Testis (tissue), 3 donors: ENCODE measurements around the gene TRMO. TPM values are rescaled to one million over a fixed set of nuclear protein-coding genes. Genes with fewer than 3 reads are reported as not detected.
"Not testable (repeated sequence)": the region's sequence is repeated elsewhere in the genome, so short reads cannot be mapped to it uniquely, and the experiment has no call there.

Experiments used
- DNase-seq: peaks from one replicate; pipeline ENCODE4 v3.0.0-alpha.2; 2019
- H3K27ac ChIP-seq, 2 donors: fragments of 200-600 bp; sonication (generic); one replicate each; pipeline ENCODE4 v1.5.1; 2019
- H3K27me3 ChIP-seq: fragments of 200-600 bp; sonication (generic); one replicate; pipeline ENCODE4 v1.5.1; 2019
- H3K36me3 ChIP-seq: fragments of 200-600 bp; sonication (generic); one replicate; pipeline ENCODE4 v1.5.1; 2017; ENCODE audit warnings: low read depth; ENCODE audit errors: missing control alignments
- H3K4me1 ChIP-seq: fragments of 200-600 bp; sonication (generic); one replicate; pipeline ENCODE4 v1.5.1; 2019
- H3K4me3 ChIP-seq, 2 donors: fragments of 200-600 bp; sonication (generic); one replicate each; pipeline ENCODE4 v1.5.1; 2017 to 2019
- H3K9me3 ChIP-seq: fragments of 200-600 bp; sonication (generic); one replicate; pipeline ENCODE4 v1.5.1; 2017
- POLR2A ChIP-seq: fragments of 450-650 bp; IDR thresholded peaks from one replicate; pipeline ENCODE4 v1.6.1; 2017; ENCODE audit warnings: antibody characterized with exemption, mild to moderate bottlenecking, moderate library complexity
- WGBS, 2 donors: methylation state at CpG; one replicate each; pipeline ENCODE4 v1.1.5; 2018; 5-methylcytosine and 5-hydroxymethylcytosine counted together
- intact Hi-C: fragments of 100-400 bp; cut with DNase I; formaldehyde crosslinking; loops from one replicate; pipeline ENCODE4 v1.15.1; 2023; ENCODE audit warnings: low total_unique reads
- polyA plus RNA-seq: library from polyadenylated mRNA; stranded (reverse); fragments of 350-450 nt; fragmentation: Illumina TruSeq; extraction: RNeasy Lipid Tissue Mini Kit (QIAGEN cat#74804); gene quantifications from one replicate; pipeline ENCODE4 v1.2.3, GENCODE V29; 2014; ENCODE audit warnings: low read depth, low replicate concordance; ENCODE audit not compliant: insufficient read depth
- total RNA-seq, 2 donors: library from RNA; depleted of rRNA; stranded (reverse); fragments of >200 nt; gene quantifications; one replicate each; pipeline ENCODE4 v1.2.3, GENCODE V29; 2016
- TF ChIP-seq, protein P1 (sequence below), 3 experiments: fragments of 450-650 bp in 2 of 3; fragments of 200-600 bp in 1 of 3; sonication (generic) in 1 of 3; IDR thresholded peaks; one replicate each; pipeline ENCODE4 v1.5.1; 2016 to 2019; ENCODE audit warnings: antibody characterized with exemption in 3 of 3, mild to moderate bottlenecking in 2 of 3, moderate library complexity in 1 of 3

Gene TRMO
- total and polyA plus RNA-seq, 3 donors from 2014 or later = 33.2 to 40.1 (median 37.3) TPM

DNA sequence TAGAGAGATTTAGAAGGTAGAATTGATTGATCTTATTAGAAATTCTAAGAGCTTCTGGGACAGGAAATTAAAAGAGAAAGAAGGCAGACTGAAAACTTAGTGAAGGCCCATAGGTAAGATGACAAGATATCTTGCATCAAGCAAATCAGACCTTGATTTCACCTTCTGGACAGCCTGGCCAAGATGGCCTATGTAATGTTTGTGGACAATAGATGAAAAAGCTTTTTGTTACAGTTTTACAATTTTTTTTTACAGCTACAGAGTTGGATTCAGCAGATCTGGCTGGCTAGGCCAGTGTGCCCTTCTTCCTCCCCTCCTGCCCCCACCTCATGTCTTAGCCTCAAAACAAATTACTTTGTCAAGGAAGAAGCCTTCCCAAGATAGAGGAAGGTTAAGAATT, 37.3 kb upstream of the TRMO start:
- H3K4me1 ChIP-seq = no peaks in the 10 kb centered on the region
- H3K4me3 ChIP-seq = no peak overlapping the region
- no peaks in the 10 kb centered on the region for H3K27me3 ChIP-seq
- no peaks in the 10 kb centered on the region for H3K9me3 ChIP-seq
- TF ChIP-seq POLR2A = no peak
- TF ChIP-seq, protein P1, sequence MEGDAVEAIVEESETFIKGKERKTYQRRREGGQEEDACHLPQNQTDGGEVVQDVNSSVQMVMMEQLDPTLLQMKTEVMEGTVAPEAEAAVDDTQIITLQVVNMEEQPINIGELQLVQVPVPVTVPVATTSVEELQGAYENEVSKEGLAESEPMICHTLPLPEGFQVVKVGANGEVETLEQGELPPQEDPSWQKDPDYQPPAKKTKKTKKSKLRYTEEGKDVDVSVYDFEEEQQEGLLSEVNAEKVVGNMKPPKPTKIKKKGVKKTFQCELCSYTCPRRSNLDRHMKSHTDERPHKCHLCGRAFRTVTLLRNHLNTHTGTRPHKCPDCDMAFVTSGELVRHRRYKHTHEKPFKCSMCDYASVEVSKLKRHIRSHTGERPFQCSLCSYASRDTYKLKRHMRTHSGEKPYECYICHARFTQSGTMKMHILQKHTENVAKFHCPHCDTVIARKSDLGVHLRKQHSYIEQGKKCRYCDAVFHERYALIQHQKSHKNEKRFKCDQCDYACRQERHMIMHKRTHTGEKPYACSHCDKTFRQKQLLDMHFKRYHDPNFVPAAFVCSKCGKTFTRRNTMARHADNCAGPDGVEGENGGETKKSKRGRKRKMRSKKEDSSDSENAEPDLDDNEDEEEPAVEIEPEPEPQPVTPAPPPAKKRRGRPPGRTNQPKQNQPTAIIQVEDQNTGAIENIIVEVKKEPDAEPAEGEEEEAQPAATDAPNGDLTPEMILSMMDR (IDR thresholded peaks at IDR 0.05) = no peak
- H3K36me3 ChIP-seq = no peaks in the 10 kb centered on the region
- no peak overlapping the region for H3K27ac ChIP-seq
- intact Hi-C loops = no loop called here
- DNase-seq = no peak

DNA sequence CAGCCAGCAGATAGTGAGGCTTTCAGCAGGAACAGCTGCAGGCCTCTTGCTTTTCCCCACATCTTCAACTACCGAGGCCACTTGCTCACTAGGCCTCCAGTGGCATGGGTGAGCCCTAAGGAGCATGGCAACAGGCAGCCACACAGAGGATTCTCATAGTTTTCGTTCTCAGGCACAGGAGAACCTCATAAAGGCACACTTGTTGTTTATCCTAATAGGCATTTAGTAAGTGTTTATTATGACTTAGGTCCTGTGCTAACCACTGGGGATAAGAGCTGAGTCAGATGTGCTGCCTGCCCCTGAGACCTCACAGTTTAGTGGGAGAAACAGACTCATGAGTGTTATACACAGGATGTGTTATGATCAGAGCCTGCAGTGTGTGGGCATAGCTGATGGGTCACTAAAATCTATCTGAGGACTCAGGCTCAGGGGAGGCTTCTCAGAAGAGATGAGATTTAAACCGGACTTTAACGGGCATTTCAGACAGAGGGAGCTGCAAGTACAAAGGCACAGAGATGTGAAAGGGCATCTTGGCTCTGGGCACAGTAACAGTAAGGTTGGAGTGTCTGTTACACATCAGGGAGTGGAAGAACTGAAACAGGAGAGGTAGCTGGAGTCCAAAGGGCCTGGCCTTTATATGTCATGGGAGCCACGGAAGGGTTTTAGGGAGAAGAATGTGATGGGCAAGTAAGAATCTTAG, 36.7 kb upstream of the TRMO start:
- H3K27ac ChIP-seq = no peak overlapping the region
- H3K9me3 ChIP-seq = no peaks in the 10 kb centered on the region
- H3K36me3 ChIP-seq = no peaks in the 10 kb centered on the region
- no peak overlapping the region for H3K4me3 ChIP-seq
- DNase-seq = no peak
- intact Hi-C loops = no loop called here
- H3K4me1 ChIP-seq = no peaks in the 10 kb centered on the region
- no peak for TF ChIP-seq POLR2A
- H3K27me3 ChIP-seq = no peaks in the 10 kb centered on the region
- 65 to 76% methylated on average over 4 to 5 of the region's 5 CpGs for WGBS, 2 donors

- H3K27ac ChIP-seq = no peak overlapping the region
- H3K9me3 ChIP-seq = no peaks in the 10 kb centered on the region
- intact Hi-C loops = no loop called here
- no peaks in the 10 kb centered on the region for H3K4me1 ChIP-seq
- no peaks in the 10 kb centered on the region for H3K27me3 ChIP-seq
- H3K36me3 ChIP-seq = no peaks in the 10 kb centered on the region
- no peak overlapping the region for H3K4me3 ChIP-seq
- no peak for TF ChIP-seq POLR2A
- TF ChIP-seq, protein P1 (IDR thresholded peaks at IDR 0.05) = no peak
- DNase-seq = no peak
Observed at GRCh38 chr9:97956331-97956730, 34.0 kb upstream of the TRMO start.

DNA sequence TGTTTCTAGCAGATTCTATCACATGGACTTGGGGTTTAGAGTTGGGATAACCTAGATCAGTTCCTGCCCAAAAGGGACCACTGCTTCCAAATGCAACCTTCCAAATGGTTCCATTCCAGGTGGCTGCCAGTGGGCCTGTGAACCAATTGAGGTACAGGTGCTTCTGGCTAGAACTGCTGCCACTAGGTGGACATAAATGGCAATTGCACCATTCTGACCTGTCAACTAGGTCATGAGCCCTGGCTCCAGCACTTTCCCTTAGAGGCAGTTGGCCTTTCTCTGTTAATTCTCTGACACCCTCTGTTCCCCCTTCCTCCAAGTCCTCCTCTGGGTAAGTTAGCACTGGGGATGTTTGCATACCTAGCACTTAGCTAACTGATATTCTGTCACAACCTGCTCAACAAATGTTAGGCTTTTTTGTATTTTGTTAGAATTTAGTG, 32.3 kb upstream of the TRMO start:
- intact Hi-C loops = no loop called here
- DNase-seq = peak; percentile 53
- no peaks in the 10 kb centered on the region for H3K36me3 ChIP-seq

GRCh38 chr9:97950873-97951272, 28.6 kb upstream of the TRMO start:
- H3K4me3 ChIP-seq, H3K27me3 ChIP-seq, H3K27ac ChIP-seq, DNase-seq, H3K9me3 ChIP-seq, H3K4me1 ChIP-seq, intact Hi-C loops, H3K36me3 ChIP-seq: not testable (repeated sequence)
- 68 to 83% methylated on average over 4 to 5 of the region's 5 CpGs for WGBS, 2 donors

More for the DNA sequence above, 32.3 kb upstream of the TRMO start:
- Histone ChIP-seq H3K4me1 (no peaks in the 10 kb centered on the region), H3K4me3 (no peak overlapping the region), H3K27ac (no peak overlapping the region), H3K9me3 (no peaks in the 10 kb centered on the region), H3K27me3 (no peaks in the 10 kb centered on the region)
- TF ChIP-seq, protein P1 (IDR thresholded peaks at IDR 0.05) = peak in 2 of 3 experiments; percentile 12 to 36
- no peak for TF ChIP-seq POLR2A

- H3K27me3 ChIP-seq, H3K36me3 ChIP-seq, H3K4me3 ChIP-seq, DNase-seq, intact Hi-C loops, H3K9me3 ChIP-seq, H3K4me1 ChIP-seq, H3K27ac ChIP-seq: not testable (repeated sequence)
- WGBS, 2 donors = 62 to 66% methylated on average over 2 of the region's 2 CpGs
Observed at GRCh38 chr9:97947094-97947493, 24.8 kb upstream of the TRMO start.

DNA sequence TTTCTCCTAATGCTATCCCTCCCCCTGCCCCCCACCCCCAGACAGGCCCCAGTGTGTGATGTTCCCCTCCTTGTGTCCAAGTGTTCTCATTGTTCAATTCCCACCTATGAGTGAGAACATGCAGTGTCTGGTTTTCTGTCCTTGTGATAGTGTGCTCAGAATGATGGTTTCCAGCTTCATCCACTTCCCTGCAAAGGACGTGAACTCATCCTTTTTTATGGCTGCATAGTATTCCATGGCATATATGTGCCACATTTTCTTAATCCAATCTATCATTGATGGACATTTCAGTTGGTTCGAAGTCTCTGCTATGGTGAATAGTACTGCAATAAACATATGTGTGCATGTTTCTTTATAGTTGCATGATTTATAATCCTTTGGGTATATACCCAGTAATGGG, 23.2 kb upstream of the TRMO start:
- H3K4me1 ChIP-seq, intact Hi-C loops, H3K27ac ChIP-seq, H3K36me3 ChIP-seq, H3K4me3 ChIP-seq, H3K27me3 ChIP-seq, H3K9me3 ChIP-seq, DNase-seq: not testable (repeated sequence)
- 83 to 87% methylated on average over 2 of the region's 2 CpGs for WGBS, 2 donors
